Ramos (cell line): ENCODE measurements around the gene RNASE7.
"Not testable (repeated sequence)": the region's sequence is repeated elsewhere in the genome, so short reads cannot be mapped to it uniquely, and the experiment has no call there.

Experiments
- in situ Hi-C: fragments of 300-500 bp; cut with MboI; formaldehyde crosslinking; loops from one replicate; pipeline ENCODE4 v1.14.3; 2022; ENCODE audit warnings: low sequenced_read_pairs; ENCODE audit not compliant: unreplicated experiment

Gene RNASE7

DNA sequence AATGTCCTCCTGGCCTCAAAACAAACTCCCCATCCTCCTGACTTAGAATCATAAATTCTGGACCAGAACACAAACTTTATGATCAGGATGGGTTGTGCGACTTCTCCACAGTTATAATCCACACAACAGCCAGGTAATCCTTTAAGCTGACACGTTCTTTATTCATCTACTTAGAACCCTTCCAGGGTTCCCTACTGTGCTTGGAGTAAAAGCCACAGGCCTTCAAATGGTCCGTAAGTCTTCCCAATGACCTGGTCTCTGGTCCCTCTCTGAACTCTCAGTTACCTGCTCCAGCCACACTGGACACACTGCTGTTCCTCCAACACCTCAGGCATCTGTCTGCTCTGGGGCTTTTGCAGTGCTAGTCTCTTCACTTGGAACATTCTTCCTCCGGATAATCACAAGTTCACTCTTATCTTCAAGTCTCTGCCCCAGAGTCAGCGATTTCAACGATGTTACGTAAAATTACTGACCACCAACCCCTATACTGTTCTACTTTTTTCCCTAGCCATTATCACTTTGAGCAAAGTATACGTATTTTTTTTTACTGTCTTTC, 1.7 kb upstream of the RNASE7 start:
- in situ Hi-C loops: no loop called here

DNA sequence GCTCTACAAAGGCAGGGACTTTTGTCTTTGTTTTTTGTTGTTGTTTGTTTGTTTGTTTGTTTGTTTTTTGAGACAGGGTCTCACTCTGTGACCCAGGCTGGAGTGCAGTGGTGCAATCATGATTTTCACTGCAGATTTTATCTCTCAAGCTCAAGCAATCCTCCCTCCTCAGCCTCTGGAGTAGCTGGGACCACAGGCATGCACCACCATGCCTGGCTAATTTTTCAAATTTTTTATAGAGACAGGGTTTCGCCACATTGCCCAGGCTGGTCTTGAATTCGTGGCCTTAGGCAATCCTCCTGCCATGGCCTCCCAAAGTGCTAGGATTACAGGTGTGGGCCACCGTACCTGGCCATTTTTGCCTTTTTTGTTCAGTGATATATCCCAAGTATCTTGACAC, 1.2 kb upstream of the RNASE7 start:
- in situ Hi-C loops: not testable (repeated sequence)

DNA sequence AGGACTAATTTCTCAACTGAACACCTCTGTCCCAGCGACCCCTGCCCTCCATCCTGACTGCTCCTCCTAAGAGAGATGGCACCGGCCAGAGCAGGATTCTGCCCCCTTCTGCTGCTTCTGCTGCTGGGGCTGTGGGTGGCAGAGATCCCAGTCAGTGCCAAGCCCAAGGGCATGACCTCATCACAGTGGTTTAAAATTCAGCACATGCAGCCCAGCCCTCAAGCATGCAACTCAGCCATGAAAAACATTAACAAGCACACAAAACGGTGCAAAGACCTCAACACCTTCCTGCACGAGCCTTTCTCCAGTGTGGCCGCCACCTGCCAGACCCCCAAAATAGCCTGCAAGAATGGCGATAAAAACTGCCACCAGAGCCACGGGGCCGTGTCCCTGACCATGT, 756 bp downstream of the RNASE7 start:
- in situ Hi-C loops: no loop called here

DNA sequence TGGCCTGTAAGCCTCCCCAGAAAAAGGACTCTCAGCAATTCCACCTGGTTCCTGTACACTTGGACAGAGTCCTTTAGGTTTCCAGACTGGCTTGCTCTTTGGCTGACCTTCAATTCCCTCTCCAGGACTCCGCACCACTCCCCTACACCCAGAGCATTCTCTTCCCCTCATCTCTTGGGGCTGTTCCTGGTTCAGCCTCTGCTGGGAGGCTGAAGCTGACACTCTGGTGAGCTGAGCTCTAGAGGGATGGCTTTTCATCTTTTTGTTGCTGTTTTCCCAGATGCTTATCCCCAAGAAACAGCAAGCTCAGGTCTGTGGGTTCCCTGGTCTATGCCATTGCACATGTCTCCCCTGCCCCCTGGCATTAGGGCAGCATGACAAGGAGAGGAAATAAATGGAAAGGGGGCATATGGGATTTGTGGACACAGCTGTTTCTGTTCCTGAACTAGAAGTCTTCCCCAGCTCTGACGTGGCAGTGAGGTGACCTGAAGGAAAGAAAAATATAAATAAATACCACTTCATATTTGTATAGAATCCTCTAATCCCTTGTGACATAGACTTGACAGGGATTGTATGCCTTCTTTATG, 1.3 kb downstream of the RNASE7 start:
- in situ Hi-C loops: no loop called here

DNA sequence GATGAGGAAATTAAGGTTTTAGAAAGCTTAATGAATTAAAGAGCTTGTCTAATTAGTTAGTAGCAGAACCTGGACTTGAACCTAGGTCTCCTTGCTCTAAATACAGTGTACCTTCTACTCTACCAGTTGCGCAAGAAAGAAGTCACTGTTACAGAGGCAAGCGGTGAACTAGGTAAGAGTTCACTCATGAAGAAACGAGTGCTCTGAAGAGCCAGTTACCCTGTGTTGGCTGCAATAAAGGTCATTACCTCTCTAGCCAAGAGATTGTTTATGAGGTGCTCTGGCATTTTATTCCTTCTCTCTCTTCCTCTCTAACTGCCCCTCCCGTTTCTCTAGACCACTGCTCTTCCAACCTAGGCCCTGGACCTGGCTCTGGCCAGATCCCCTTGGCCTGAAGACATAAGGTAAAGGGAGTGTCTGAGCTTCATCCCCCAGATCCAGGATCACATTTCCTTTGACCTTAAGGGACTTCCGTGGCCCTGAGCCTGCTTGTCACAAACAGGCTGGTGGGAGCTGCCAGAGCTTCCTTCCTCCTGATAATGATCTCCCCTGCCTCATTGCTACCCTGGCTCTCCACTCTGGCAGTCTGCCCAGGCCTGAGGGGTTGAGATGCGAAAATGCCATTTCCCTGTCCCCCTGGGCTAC, 1.9 kb downstream of the RNASE7 start:
- in situ Hi-C loops: no loop called here

DNA sequence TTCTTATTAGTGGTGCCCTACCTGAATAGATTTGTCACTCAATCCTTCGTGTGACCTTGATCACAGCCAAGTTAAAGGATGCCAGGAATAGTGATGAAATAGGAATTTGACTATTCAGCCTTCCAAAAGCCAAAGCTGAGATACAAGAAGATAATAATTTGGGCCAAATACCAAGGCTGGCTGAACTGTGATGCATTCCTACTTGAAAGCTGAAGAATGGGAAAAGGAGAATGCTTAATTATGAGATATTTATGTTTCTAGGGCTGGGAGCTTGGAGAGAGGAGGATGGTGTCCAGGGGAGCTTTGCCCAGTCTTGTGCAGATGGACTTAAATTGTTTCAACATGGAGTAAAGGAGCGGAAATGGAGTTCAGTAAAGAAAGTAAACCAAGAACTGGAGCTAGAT, 5.2 kb downstream of the RNASE7 start:
- in situ Hi-C loops: no loop called here

DNA sequence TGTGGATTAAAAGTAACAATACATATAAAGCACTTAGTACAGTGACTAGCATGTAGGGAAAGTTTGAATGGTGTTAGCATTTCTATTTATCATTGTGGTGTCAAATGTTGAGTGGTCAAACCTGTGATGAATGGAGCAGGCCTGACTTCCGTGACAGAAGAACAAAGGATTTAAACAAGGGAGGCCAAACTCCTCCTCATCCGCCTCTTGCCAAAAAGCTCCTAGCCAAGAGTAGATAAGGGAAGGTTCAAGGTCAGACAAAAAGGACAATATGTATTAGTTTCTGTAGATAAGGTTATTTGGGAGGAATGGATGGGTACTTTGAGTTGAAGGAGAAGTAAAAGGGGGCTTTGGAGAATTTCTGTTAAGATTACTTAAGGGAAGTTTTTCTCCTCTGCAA, 6.5 kb downstream of the RNASE7 start:
- in situ Hi-C loops: no loop called here

DNA sequence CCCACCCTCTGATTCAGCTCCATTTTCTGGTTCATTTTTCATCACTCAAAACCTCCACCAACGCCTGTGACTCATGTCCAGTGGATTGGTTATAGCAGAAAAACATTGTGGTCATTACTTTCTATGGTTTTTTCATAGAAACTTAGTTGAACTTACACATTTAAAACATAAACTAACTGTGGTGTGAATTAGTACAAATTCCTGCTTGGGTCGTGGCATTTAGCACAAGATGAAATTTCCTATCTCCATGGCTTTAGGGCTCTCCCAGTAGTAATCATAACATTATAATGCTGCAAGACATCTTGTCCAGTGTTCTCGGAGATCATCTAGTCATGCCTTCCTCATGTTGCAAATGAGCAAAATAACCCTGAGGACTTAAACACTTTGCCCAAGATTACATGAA, 7.1 kb downstream of the RNASE7 start:
- in situ Hi-C loops: no loop called here

DNA sequence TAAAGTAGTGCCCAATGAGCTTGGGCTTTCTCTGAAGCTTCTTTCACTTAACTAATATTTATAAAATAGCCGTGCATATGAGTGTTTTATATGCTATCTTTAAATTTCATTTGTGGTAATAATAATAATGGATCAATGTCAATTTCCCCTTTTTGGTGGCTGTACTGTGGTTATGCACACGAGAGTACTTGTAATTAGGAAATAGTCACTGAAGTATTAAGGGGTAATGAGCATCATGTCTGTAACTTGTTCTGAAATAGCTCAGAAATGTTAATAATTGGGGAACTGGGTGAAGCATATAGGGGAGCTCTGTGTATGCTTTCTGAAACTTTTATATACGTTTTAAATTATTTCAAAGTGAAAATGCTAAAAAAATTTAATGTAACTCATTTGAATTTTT, 8.4 kb downstream of the RNASE7 start:
- in situ Hi-C loops: no loop called here

DNA sequence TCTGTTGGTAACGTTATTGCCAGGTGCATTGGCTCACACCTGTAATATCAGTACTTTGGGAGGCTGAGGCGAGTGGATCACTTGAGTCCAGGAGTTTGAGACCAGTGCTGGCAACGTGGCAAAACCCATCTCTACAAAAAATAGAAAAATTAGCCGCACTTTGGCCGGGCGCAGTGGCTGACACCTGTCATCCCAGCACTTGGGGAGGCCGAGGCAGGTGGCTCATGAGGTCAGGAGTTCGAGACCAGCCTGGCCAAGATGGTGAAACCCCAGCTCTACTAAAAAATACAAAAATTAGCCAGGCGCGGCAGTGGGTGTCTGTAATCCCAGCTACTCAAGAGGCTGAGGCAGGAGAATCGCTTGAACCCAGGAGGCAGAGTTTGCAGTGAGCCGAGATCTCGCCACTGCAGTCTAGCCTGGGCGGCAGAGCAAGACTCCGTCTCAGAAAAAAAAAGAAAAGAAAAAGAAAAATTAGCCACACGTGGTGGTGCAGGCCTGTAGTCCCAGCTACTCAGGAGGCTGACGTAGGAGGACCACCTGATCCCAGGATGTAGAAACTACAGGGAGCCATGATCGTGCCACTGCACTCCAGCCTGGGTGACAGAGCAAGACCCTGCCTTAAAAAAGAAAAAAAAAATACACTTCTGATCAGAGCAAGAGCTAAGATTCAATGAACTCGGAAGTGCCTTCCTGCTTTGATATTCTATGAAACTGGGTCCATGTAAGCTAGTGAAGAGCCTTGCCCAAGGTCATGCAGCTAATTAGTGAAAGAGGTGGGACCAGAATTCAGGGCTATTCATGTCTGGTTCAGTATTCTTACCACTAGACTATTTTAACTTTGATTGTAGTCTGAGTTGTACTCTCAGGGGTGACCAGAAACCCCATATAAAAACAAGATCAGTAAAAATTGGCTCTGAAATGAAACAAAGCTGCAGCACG, 11.3 kb downstream of the RNASE7 start:
- in situ Hi-C loops: no loop called here

DNA sequence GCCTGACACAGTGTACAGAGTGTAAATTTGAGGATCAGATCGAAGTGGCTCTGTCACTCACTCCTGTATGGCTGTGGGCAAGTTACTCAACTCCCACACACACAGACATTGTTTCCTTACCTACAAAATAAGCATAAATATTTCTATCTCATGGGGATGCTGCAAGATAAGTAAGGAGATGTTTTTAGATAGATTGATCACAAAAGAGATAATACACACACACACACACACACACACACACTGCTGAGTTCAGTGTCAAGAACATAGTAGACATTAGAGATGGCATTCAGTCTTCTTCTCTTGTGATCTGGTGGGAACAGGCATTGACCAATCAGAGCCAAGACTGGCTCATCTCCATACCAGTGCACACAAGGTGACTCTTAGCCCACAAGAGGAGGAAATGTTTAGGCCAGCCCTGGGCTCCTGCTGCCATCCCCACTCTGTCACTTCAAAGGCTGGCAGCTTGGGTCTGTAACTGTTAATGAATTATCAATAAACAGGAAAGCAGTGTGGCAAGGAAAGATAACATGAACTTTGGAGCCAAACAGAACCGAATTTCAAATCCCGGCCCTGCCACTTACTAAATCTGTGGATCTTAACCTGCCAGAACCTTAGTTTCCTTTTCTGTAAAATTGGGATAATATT, 12.1 kb downstream of the RNASE7 start:
- in situ Hi-C loops: no loop called here

DNA sequence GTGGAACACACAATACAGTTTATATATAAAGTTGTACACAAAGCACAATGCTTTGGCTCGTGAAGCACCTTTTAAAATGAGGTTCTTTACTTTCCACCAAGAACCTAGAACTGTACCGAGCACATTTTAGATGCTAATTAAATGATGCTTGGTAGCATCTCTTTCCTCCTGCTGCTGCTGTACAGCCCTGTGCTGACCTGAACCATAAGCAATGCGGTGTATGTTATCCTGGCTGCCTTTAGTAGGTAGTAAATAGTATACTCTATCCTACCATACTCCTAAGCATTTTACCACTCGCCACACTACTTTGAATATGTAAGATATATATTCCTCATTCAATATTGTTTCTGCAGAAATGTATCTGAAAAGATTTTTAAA, 12.6 kb downstream of the RNASE7 start:
- in situ Hi-C loops: no loop called here

DNA sequence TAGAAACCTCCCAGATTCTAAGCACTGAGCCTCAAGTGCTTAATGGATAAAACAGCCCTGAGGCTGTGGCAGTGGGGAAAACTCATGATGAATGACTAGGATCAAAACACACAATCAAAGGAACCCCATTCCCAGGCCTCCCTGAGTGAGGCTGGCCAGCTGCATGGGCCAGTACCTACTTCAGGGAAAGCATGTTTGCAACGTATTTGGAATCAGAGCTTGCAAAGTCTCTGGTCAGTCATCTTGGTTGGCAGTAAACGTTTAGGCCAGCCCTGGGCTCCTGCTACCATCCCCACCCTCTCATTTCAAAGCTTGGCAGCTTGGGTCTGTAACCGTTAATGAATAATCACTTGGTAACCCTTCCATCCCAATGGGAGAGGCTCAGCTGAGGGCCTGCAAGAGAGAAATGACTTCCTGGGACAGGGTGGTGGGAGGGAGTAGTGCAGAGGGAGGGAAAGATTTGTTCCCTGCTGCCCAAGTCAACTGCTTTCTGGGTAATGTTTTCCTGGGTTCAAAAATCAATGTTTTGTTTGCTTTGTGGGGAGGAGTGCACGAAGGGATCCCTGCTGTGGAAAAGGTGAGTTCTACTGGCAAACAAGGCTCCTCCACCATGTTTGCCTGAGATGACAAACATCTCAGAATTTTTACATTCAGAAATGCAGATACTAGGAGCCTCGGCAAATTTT, 13.4 kb downstream of the RNASE7 start:
- in situ Hi-C loops: no loop called here

DNA sequence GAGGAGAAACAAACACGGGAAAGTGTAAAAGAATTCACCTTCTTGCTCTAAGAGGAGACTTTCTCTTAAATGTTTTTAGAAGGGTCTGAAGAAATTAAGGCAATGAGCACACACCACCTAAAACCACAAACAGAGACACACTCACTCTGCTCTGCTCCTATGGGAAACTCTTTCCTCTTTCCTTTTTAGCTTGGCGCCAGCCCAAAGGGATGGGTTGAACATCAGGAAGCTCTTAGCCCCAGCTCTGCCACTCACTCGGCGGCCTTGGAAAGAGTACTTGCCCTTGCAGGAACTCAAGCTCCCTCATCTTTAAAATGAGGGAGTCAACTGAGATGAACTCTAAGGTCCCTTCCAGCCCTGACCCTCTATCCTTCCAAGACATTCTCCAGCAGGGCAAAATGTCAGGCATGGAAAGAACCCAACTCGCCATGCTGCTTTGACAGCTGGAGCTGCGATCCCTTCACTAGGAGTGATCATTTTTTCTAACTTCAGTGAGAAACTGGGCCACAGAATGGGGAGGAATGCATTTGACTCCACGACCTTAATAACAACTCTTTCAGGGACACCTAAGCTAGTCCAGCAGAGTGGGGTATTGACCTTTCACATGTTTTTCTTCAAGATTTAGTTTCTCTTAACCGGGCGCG, 14.5 kb downstream of the RNASE7 start:
- in situ Hi-C loops: no loop called here

DNA sequence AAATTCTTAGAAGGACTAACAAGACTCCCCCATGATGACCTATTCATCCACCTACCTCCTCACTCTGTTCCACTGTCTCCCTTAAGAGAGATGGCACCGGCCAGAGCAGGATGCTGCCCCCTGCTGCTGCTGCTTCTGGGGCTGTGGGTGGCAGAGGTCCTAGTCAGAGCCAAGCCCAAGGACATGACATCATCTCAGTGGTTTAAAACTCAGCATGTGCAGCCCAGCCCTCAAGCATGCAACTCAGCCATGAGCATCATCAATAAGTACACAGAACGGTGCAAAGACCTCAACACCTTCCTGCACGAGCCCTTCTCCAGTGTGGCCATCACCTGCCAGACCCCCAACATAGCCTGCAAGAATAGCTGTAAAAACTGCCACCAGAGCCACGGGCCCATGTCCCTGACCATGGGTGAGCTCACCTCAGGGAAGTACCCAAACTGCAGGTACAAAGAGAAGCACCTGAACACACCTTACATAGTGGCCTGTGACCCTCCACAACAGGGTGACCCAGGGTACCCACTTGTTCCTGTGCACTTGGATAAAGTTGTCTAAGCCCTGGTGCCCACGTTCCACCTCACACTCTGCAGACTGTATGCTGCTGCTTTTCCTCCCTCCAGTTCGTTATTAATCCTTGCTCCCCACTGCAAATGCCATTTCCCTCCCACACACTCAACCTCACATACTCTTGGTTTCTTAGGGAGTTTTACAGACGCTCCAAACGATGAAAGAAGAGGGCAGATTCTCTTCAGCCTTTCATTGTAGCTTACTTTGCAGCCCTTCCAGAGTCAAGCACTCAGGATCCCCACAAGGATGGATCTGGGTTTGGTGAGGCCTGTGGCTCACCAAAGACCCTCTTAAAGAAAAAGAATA, 15.9 kb downstream of the RNASE7 start, which contains the start of gene RNASE8:
Gene RNASE8, plus strand, starts transcription at position 20 of the 873 bp plus-strand sequence. Its CDS starts 71 bp downstream, at position 91.
- in situ Hi-C loops: no loop called here

DNA sequence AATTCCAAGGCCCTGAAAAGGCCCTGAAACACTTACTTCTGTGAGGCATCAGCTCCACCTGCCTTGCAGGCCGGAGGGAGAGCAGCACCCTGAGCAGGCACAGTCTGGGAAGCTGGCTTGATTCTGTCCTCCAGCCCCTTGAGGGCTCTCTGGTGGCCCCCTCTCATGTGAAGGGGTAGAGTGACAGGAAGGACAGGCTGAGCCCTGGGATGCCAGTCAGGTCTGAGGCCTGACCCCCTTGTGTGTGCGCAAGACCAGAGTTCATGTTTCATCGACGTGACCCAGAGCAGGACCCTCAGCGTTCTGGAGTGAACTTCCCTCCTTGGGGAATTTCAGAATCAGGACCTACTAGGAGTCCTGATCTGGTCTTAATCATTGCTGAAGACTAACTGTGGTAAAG, 16.7 kb downstream of the RNASE7 start:
- in situ Hi-C loops: no loop called here

DNA sequence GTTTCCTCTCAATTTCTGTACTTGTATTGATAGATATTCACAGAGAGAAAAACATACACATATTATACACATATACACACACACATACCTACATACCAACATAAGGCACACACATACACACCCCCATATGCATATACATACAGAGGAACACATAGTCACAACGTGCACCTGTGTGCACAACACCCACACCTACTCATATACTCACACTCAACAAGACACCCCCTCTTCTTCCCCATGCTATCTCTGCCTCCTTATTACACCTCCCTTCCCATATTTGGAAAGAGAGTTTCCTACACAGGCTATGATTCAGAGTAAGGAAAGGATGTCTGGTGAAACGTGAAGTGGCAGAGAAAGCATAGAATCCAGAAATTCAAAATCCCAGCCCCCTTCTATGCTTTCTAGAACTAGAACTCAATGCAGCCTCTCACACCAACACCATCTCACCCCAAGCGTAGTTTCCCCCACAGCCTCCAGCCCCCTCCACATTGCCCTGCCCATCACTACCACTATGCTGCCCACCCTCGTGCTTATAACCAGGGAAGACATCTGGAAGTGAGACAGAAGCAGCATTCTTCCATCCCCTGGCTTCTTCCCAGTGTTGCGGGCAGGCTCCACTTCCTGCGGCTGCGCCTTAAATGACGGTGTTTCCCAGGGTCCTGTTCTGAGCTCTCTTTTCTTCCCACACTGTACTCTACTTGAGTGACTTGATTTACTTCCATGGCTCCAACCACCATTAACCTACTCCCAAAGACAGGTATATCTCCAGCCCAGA, 17.9 kb downstream of the RNASE7 start:
- in situ Hi-C loops: no loop called here
